GM23248 (cell line): ENCODE data around the gene KLF15. TPM values are rescaled to one million over a fixed set of nuclear protein-coding genes. Genes with fewer than 3 reads are reported as not detected.

Experiments used
- DNase-seq: peaks from one replicate; pipeline ENCODE4 v3.0.0-alpha.2; 2015
- H2AFZ ChIP-seq: fragments of 200-600 bp; sonication (generic); 2 replicates; pipeline ENCODE4 v1.6.1; 2016; ENCODE audit warnings: antibody characterized with exemption
- H3F3A ChIP-seq: fragments of 200-600 bp; sonication (generic); 2 replicates; pipeline ENCODE4 v1.6.1; 2016; ENCODE audit warnings: mild to moderate bottlenecking, antibody characterized with exemption, mixed run types; ENCODE audit not compliant: insufficient read depth
- H3K27ac ChIP-seq: fragments of 200-600 bp; sonication (generic); 2 replicates; pipeline ENCODE4 v1.5.1; 2016; ENCODE audit warnings: mild to moderate bottlenecking
- H3K27me3 ChIP-seq: fragments of 200-600 bp; sonication (generic); replicated peaks from 2 replicates; pipeline ENCODE4 v1.6.1; 2016; ENCODE audit warnings: mild to moderate bottlenecking; ENCODE audit not compliant: insufficient read depth
- H3K36me3 ChIP-seq: fragments of 200-600 bp; sonication (generic); 2 replicates; pipeline ENCODE4 v1.6.1; 2016; ENCODE audit warnings: low read depth, mild to moderate bottlenecking
- H3K4me1 ChIP-seq: fragments of 200-600 bp; sonication (generic); 2 replicates; pipeline ENCODE4 v1.6.1; 2016; ENCODE audit warnings: mild to moderate bottlenecking; ENCODE audit not compliant: insufficient read depth
- H3K4me2 ChIP-seq: fragments of 200-600 bp; sonication (generic); one replicate; pipeline ENCODE4 v1.6.1; 2016; ENCODE audit warnings: mild to moderate bottlenecking; ENCODE audit not compliant: unreplicated experiment
- H3K4me3 ChIP-seq: fragments of 200-600 bp; sonication (generic); 2 replicates; pipeline ENCODE4 v1.5.1; 2016; ENCODE audit warnings: mild to moderate bottlenecking
- H3K79me2 ChIP-seq: fragments of 200-600 bp; sonication (generic); 2 replicates; pipeline ENCODE4 v1.6.1; 2016; ENCODE audit warnings: mild to moderate bottlenecking; ENCODE audit not compliant: insufficient read depth
- H3K9ac ChIP-seq: fragments of 200-600 bp; sonication (generic); 2 replicates; pipeline ENCODE4 v1.6.1; 2016; ENCODE audit warnings: mild to moderate bottlenecking
- H3K9me2 ChIP-seq: fragments of 200-600 bp; sonication (generic); 2 replicates; pipeline ENCODE4 v1.6.1; 2016; ENCODE audit warnings: mixed run types, mild to moderate bottlenecking, moderate library complexity; ENCODE audit not compliant: insufficient read depth
- H3K9me3 ChIP-seq: fragments of 200-600 bp; sonication (generic); one replicate; pipeline ENCODE4 v1.6.1; 2017; ENCODE audit warnings: low read depth
- H4K20me1 ChIP-seq: fragments of 200-600 bp; sonication (generic); 2 replicates; pipeline ENCODE4 v1.6.0; 2016; ENCODE audit not compliant: insufficient read depth
- EZH2 ChIP-seq: fragments of 200-600 bp; sonication (generic); IDR thresholded peaks from 2 replicates; pipeline ENCODE4 v1.6.1; 2018; ENCODE audit warnings: antibody characterized with exemption, mild to moderate bottlenecking; ENCODE audit not compliant: insufficient read depth, poor library complexity, severe bottlenecking
- EZH2phosphoT487 ChIP-seq: fragments of 200-600 bp; sonication (generic); IDR thresholded peaks from 2 replicates; pipeline ENCODE4 v1.6.1; 2018; ENCODE audit warnings: antibody characterized with exemption, moderate library complexity, mild to moderate bottlenecking, low read depth; ENCODE audit not compliant: insufficient read depth
- WGBS, 2 experiments: methylation state at CpG; one replicate each; pipeline ENCODE4 v1.1.6; 2015 to 2017; ENCODE audit warnings: low lambda C conversion rate in 2 of 2, low coverage in 1 of 2; ENCODE audit errors: missing lambda C conversion rate in 2 of 2; 5-methylcytosine and 5-hydroxymethylcytosine counted together
- in situ Hi-C: fragments of 300-500 bp; cut with MboI; formaldehyde crosslinking; loops from 2 replicates; pipeline ENCODE4 v1.15.0; 2020
- polyA plus RNA-seq: library from polyadenylated mRNA; unstranded; fragments of >200 nt; fragmentation: Nextera tagmentation; extraction: Ambion mirVana; gene quantifications from 2 replicates; pipeline ENCODE4 v1.2.1, GENCODE V29; 2016
- total RNA-seq: library from RNA; depleted of rRNA; stranded (reverse); fragments of >200 nt; shearing (Covaris generic); gene quantifications from 2 replicates; pipeline ENCODE4 v1.2.3, GENCODE V29; 2014

The KLF15 gene
- total and polyA plus RNA-seq, 2 experiments from 2014 or later: 0.14 to 0.54 TPM

- Histone ChIP-seq H4K20me1 (no peaks in the 10 kb centered on the region), H3K9ac (no peak overlapping the region), H3F3A (0 out of 2 replicates have a peak, but pooled peaks cover 4% of the 10 kb centered on the region), H3K27me3 (no peaks in the 10 kb centered on the region), H3K4me1 (peaks cover 12% of the 10 kb centered on the region), H2AFZ (no peak overlapping the region), H3K4me2 (no peak overlapping the region), H3K27ac (no peak overlapping the region), H3K9me3 (no peaks in the 10 kb centered on the region), H3K4me3 (no peak overlapping the region), H3K79me2 (no peaks in the 10 kb centered on the region), H3K36me3 (no peaks in the 10 kb centered on the region), H3K9me2 (no peaks in the 10 kb centered on the region)
- no peak for DNase-seq
- TF ChIP-seq EZH2phosphoT487: no peak
- TF ChIP-seq EZH2: no peak
- in situ Hi-C loops: no loop called here
- WGBS, 2 experiments: 61 to 66% methylated on average over 15 of the region's 15 CpGs
Observed at GRCh38 chr3:126300761-126301481, 56.3 kb downstream of the KLF15 start.

GRCh38 chr3:126300001-126300760, 57.0 kb downstream of the KLF15 start:
- H2AFZ ChIP-seq: no peak overlapping the region
- no peaks in the 10 kb centered on the region for H3K36me3 ChIP-seq
- H3K9ac ChIP-seq: no peak overlapping the region
- H3K27ac ChIP-seq: no peak overlapping the region
- DNase-seq: no peak
- in situ Hi-C loops: no loop called here
- no peaks in the 10 kb centered on the region for H4K20me1 ChIP-seq
- no peaks in the 10 kb centered on the region for H3K79me2 ChIP-seq
- H3F3A ChIP-seq: 0 out of 2 replicates have a peak, but pooled peaks cover 4% of the 10 kb centered on the region
- no peaks in the 10 kb centered on the region for H3K9me3 ChIP-seq
- no peaks in the 10 kb centered on the region for H3K27me3 ChIP-seq
- 71 to 78% methylated on average over 21 to 22 of the region's 22 CpGs for WGBS, 2 experiments
- peaks cover 5% of the 10 kb centered on the region for H3K4me1 ChIP-seq
- no peak overlapping the region for H3K4me2 ChIP-seq
- TF ChIP-seq EZH2 (no peak), EZH2phosphoT487 (no peak)
- H3K4me3 ChIP-seq: no peak overlapping the region
- no peaks in the 10 kb centered on the region for H3K9me2 ChIP-seq

GRCh38 chr3:126295407-126295939, 61.7 kb downstream of the KLF15 start:
- DNase-seq: no peak
- no peak overlapping the region for H3K4me2 ChIP-seq
- H3K79me2 ChIP-seq: no peaks in the 10 kb centered on the region
- no peaks in the 10 kb centered on the region for H3K36me3 ChIP-seq
- no peaks in the 10 kb centered on the region for H3K9me3 ChIP-seq
- 65 to 74% methylated on average over 2 to 4 of the region's 4 CpGs for WGBS, 2 experiments
- no peak overlapping the region for H3K27ac ChIP-seq
- TF ChIP-seq EZH2: no peak
- no peak for TF ChIP-seq EZH2phosphoT487
- no peaks in the 10 kb centered on the region for H3K27me3 ChIP-seq
- H2AFZ ChIP-seq: no peak overlapping the region
- in situ Hi-C loops: no loop called here
- no peaks in the 10 kb centered on the region for H3K4me1 ChIP-seq
- no peaks in the 10 kb centered on the region for H3F3A ChIP-seq
- no peaks in the 10 kb centered on the region for H4K20me1 ChIP-seq
- H3K9me2 ChIP-seq: no peaks in the 10 kb centered on the region
- H3K9ac ChIP-seq: no peak overlapping the region
- H3K4me3 ChIP-seq: no peak overlapping the region

- TF ChIP-seq EZH2 (no peak), EZH2phosphoT487 (no peak)
- Histone ChIP-seq H3K36me3 (no peaks in the 10 kb centered on the region), H3K79me2 (no peaks in the 10 kb centered on the region), H4K20me1 (no peaks in the 10 kb centered on the region), H2AFZ (no peak overlapping the region), H3K9me3 (no peaks in the 10 kb centered on the region), H3K27me3 (no peaks in the 10 kb centered on the region), H3K4me1 (no peaks in the 10 kb centered on the region), H3K9ac (no peak overlapping the region), H3K9me2 (no peaks in the 10 kb centered on the region), H3K27ac (no peak overlapping the region), H3K4me2 (no peak overlapping the region), H3K4me3 (no peak overlapping the region), H3F3A (no peaks in the 10 kb centered on the region)
- in situ Hi-C loops: no loop called here
- no peak for DNase-seq
- WGBS, 2 experiments: 75 to 81% methylated on average over 10 of the region's 10 CpGs
Observed at GRCh38 chr3:126294211-126294808, 62.9 kb downstream of the KLF15 start.
